ENCODE data around the gene PLAA.
A peak's percentile ranks its signal among the peaks of the same experiment; 100 is the strongest.

The PLAA gene

DNA sequence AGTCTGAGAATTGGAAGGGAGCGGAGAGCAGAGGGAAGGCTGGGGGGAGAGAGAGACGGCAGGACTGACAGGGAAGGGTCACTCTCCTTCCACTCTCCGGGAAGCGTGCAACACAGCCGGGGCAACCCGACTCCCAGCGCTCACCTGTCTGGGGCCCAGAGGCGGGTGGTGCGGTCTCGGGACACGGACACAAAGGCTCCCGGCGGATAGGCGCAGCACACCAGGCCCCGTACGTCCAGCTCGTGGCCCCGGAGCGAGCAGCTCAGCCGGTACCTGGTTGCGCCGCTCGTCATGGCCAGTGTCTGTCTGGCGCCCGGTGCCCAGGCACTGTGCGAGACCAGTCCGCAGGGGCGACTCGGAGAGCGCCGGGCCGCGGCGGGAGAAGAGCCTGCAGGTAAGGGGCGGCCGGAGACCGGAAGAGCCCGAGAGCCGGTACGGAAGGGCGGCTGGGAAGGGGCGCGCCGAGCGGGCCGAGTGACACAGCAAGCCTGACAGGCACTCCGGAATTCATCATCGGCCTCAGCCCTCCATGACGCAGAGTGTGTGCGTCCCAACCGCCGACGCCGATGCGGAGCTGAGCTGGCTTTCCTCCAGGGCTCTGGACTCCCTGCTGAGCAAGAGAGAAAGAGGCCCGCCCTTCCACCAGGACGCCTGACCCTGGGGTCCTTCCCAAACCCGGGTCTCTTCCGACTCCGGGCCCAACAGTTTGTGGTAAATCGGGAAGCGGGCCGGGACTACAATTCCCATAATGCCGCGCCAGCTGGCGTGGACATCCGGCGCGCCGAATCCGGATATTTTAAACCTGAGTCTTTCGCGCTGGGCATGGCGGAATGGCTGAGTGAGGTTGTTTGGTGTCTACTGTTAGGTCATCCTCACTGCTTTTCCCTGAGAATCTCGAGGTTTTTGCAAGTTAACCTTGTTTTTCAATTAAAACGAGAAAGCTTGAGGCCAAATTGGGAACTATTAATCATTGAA is at the start of gene PLAA:
PLAA (minus strand) TSS at position 490 of the 975 bp plus-strand sequence; CDS start at position 293, 197 bp downstream.
- DNase-seq (ENCODE audit: low read depth in 1 of 2, low spot score in 1 of 2): peak; percentile 64 to 72

GRCh38 chr9:26995810-26996209 is 48.8 kb upstream of the PLAA start:
- no peak for DNase-seq (ENCODE audit: low read depth in 1 of 2, low spot score in 1 of 2)

DNA sequence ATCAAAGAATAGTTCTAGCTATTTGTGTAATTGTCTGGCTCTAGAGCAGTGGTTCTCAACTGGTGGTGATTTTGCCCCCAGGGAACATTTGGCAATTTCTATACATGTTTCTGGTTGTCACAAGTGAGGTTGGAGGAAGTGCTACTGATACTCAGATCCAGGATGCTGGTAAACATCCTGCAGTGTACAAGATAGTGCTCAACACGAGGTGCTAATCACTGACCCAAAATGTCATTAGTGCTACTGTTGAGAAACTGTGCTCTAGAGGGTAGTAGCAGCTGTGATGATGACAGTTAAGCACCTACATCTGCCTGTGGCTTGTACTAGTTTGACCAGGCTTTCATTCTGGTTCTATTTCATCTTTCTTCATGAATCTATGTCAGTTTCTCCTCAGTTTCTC is 36.3 kb upstream of the PLAA start:
- DNase-seq (ENCODE audit: low read depth in 1 of 2, low spot score in 1 of 2): no peak

- no peak for DNase-seq (ENCODE audit: low read depth in 1 of 2, low spot score in 1 of 2)
These were observed 29.0 kb upstream of the PLAA start for GRCh38 chr9:26975728-26976707.

DNA sequence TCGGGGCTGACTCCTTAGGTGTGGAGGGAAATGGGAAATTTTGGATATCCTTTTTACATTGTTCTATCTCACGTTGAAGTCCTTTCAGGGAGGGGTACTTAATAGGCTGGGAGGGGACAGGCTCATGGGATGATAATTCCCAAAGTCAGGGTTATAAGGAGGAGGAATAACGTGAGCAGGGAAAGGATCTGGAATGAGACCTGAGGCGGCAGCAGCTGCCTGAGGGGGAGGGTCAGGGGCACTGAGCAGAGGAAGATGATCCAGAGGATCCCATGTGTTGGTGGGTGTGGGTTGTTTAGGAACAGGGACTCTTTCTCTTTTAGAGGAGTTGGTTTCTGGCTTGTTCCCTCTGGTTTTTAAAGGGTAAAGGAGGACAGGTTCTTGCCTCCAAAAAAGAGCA is 27.9 kb upstream of the PLAA start:
- DNase-seq (ENCODE audit: low read depth in 1 of 2, low spot score in 1 of 2): no peak

- DNase-seq (ENCODE audit: low read depth in 1 of 2, low spot score in 1 of 2): no peak
These were observed 26.9 kb upstream of the PLAA start for GRCh38 chr9:26973989-26974388.

- no peak for DNase-seq (ENCODE audit: low read depth in 1 of 2, low spot score in 1 of 2)
These were observed 24.7 kb upstream of the PLAA start for GRCh38 chr9:26971721-26972120.

GRCh38 chr9:26956860-26957233 is 9.8 kb upstream of the PLAA start:
- no peak for DNase-seq (ENCODE audit: low read depth in 1 of 2, low spot score in 1 of 2)

DNA sequence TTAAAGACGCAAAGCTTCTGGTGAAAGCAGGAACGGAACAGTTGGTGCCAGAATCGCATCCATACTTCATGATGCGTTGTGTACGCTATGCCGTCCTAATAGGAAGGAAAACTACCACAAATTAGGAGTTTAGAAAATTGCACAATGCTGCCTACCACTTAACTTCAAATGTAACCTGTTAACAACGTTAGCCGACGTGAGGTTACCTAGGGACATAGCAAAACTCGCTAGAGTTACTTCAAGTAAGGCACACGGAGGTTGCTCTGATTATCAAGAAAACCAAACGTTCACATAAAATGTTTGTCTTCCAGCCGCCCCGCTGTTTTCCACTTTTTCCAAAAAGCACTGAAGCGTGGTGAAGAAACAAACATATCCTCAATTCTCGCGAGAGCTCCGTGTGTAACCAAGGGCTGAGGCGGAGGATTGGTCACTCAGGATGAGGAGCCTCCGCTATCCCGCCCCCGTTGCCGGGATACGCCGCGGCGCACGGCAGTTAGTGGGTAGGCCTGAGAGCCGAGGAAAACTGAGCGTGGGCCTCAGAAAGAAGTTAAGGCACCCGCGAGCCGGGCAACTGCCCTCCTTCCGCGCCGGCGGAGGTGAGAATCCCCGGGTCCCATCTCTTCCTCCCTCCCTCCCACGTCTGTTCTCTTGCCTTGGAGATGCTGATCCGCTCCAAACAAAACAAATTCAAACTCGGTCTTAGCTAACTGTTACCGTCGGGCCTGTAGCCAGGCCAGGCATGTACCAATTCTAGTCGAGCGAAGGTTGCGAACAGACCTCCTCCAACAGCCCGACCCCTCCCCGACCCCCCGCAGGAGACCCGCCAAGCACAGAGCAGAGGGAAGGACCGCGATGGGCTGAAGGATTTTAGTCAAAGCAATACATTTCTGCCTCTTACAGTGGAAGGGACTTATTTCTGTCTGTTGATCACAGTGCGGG is 9.1 kb upstream of the PLAA start, which contains the start of gene IFT74:
IFT74 (plus strand) TSS at position 492 of the 939 bp plus-strand sequence. CDS start 5,556 bp downstream, outside the sequence.
- peak; percentile 80 to 84 for DNase-seq (ENCODE audit: low read depth in 1 of 2, low spot score in 1 of 2)

GRCh38 chr9:26955222-26955903 is 8.3 kb upstream of the PLAA start:
- DNase-seq (ENCODE audit: low read depth in 1 of 2, low spot score in 1 of 2): no peak

DNA sequence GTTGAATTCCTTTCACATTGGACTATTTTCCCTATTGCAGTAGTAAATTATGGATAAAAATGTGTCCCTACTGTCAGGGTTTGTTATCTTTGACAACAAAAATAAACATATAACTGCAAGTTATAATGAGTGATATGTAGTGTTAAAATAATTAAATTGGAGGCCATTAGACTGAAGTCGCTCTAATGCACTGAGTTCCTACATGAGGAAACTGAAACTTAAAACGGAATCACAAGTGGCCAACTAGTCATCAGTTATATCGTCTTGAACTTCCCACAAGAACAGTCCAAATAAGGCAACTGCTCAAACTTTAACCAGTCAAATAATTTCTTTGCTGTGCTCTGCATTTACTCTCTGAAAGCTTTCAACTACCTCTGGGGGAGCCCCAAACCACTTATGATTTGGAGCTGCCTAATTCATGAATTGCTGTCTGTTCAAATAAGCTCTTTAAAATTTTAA is 7.0 kb upstream of the PLAA start:
- no peak for DNase-seq (ENCODE audit: low read depth in 1 of 2, low spot score in 1 of 2)

DNA sequence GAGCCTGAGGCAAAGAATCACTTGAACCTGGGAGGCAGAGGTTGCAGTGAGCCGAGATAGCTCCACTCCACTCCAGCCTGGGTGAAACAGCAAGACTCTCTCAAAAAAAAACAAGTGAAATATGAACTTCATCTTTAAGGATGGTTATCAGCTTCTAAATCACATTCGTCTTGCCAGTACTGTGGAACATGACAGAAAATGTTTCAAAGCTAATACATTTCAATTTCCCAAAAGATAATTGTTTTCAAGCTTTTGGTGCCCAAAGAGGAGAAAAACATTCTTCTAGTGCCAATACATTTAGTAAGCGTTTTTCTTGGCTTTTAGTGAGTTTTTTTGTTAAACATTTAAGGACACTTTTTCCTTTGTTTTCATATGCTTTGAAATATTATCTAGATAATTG is 4.8 kb upstream of the PLAA start:
- no peak for DNase-seq (ENCODE audit: low read depth in 1 of 2, low spot score in 1 of 2)

DNA sequence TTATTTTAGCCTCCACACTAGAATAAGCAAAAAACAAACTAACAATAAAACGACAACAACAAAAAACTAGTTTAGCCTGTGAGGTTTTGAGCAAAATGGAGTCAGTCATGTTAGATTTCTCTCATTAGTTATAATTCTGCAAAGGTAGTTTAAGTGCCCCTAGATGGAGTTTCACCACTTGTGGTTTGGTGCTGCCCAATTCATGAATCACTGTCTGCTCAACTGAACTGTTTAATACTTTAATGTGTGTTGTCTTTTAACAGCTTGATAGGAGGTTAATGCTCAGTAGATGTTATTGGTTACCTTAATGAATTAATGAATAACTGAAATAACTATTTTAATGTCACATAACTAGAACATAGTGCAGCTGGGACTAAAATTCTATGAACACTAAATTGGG is 3.5 kb upstream of the PLAA start:
- no peak for DNase-seq (ENCODE audit: low read depth in 1 of 2, low spot score in 1 of 2)

DNA sequence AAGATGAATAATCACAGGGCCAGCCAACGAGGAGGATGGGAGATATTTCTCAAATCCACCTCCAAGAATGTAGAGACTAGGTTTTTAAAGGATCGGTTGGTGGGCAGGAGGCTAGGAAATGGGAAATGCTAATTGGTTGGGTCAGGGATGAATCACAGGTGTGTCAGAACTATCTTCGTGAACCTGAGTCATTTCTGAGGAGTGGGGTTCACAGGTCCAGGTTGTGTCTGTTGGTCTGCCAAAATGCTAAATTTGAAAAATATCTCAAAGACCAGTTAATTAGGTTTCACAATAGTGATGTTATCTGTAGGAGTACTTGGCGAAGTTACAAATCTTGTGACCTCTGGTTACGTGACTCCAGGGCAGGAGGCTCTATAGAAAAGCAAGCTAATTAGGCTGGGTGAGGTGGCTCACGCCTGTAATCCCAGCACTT is 2.6 kb upstream of the PLAA start:
- no peak for DNase-seq (ENCODE audit: low read depth in 1 of 2, low spot score in 1 of 2)

DNA sequence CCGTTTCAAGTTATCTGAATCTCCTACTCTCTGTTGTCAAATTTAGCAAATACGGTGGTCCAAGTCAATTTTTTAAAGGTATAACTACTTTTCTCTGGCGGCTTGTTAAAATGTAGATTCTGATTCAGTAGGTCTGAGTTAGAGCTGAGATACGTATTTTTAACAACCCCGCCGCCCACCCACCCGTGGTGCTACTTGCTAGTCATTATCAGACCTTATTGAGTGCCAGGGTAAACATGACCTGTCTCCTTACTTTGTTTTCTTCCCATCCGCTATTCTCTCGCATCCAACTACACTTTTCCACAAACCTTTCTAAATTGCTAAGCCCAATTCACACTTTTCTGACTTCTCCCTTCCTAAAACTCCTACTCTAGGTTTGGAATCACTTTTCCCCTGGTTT is 694 bp upstream of the PLAA start:
- peak in 1 of 2 donors; percentile 10 for DNase-seq (ENCODE audit: low read depth in 1 of 2, low spot score in 1 of 2)

DNA sequence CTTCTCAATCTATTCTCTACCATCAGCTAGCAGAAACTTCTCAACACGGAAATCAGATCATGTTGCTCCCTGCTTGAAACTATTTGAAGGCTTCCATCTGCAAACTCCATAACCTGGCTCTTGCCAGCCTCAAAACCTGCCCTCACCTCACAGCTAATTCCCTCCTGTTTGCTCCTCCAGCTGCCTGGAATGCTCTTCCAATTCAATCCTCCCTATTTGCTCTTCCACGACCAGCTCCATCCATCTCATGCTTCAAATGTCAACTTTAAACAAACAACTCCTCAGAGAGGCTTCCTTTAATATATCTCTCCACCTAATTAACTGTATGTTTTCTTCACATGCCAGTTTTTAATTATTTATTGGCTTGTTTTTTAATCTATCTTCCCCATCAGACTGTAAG is 1.5 kb downstream of the PLAA start:
- DNase-seq (ENCODE audit: low read depth in 1 of 2, low spot score in 1 of 2): no peak

DNA sequence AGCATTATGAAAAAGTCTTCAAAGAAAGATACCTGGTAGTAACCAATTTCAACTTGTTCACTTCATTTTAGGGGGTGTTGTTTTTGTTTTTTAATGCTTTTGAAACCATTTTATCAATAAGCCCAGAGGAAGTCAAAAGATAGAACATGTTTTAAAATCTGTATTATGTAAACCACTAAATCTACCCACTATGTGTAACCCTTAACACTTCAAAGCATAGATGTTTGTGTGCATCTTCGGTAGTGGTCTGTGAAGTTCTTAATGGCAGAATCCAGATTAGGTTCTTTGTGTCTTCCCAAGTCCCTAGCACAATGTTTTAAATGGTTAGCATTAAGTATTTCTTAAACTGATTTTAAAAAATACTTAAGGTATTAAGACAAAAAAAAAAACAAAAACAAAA is 6.3 kb downstream of the PLAA start:
- no peak for DNase-seq (ENCODE audit: low read depth in 1 of 2, low spot score in 1 of 2)

DNA sequence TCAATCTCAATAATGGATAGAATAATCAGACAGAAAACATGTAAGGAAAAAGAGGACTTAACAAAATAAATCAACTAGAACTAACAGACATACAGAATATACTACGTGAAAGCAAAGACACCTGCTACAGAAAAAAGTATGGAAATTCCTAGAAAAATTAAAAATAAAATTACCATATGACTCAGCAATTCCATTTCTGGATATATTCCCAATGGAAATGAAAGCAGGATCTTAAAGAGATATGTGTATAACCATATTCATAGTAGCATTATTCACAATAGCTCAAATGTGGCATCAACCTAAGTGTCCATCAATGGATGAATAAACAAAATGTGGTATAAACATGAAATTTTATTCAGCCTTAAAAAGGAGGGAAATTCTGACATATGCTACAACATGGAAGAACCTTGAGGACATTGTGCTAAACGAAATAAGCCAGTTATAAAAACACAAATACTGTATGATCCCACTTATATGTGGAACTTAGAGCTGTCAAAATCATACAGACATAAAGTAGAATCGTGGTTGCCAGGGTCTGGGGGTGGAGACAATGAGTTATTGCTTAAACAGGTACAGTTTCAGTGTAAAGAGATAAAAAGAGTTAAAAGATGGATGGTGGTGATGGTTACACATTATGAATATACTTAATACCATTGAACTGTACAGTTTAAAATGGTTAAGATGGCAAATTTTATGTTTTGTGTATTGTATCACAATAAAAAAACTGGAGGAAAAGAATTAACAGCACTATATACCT is 6.9 kb downstream of the PLAA start:
- DNase-seq (ENCODE audit: low read depth in 1 of 2, low spot score in 1 of 2): no peak

DNA sequence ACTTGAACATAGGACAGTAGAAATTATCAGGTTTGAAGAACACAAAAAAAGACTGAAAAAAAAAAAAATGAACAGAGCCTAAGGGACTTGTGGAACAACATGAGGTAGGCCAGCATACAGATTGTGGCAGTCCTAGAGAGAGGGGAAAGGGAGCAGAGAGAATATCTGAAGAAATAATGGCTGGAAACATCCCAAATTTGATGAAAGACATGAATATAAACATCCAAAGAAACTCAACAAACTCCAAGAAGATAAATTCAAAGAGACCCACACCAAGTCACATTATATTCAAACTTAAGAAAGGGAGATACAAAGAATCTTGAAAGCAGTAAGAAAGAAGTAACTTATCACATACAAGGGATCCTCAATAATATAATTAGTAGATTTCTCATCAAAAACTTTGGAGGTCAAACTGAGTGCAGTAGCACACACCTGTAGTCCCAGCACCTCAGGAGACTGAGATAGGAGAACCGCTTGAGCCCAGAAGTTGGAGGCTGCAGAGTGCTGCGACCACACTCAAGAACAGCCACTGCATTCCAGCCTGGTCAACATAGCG is 9.1 kb downstream of the PLAA start:
- no peak for DNase-seq (ENCODE audit: low read depth in 1 of 2, low spot score in 1 of 2)

Measured in stimulated activated CD4-positive, alpha-beta T cell treated with anti-CD3 and anti-CD28 coated beads, Interleukin-15, amount 100 ng/mL, for 1 hour (primary cell).